NCI-H128 (cell line): ENCODE measurements around the gene FBXO31.

Source experiments
- DNase-seq: peaks from one replicate; lab custom pipeline; 2025; ENCODE audit not compliant: unreplicated experiment; lab: John Stamatoyannopoulos, UW

The FBXO31 gene

DNA sequence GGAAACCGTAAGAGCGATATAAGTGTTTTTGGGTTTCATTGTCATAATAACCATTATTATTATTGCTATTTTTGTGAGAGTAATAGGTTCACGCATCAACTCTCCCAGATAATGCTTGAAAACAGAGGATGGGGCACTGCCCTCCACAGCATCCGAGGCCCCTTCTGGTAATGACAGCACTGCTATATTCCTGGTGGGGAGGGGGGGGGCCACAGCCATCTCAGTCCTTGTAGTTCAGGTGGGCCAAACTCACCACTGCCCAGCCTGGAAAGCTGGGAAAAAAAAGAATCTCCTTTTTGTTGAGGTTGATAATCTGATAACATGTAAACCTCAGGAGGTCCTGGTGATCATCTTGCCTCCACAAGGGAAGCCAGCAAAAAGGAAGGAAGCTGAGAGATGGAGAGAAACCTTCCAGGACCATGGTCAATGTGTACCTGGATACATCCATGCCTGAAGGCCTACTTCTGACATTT is 67.1 kb downstream of the FBXO31 start:
- DNase-seq = no peak

DNA sequence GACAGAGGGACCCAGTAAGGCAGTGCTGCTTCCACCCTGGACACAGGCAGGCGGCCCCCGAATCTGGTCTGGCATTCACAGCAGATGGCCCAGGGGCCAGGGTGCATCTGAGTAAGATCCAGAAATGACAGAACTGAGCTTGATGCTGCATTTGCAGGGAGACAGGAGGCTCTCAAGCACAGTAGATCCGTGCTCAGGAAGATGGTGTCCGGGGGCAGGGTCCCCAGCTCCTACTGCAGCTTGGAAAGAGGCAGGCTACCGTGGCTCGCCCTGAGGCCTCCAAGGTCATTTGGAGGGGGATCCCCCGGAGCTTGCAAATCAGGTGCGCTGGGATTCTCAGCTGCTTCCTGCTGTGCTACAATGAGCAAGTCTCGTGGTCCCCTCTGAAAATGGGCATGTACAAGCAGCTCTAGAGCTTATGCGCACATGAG is 68.6 kb downstream of the FBXO31 start:
- no peak for DNase-seq

- DNase-seq = no peak
Observed at GRCh38 chr16:87312008-87312407, 71.6 kb downstream of the FBXO31 start.

DNA sequence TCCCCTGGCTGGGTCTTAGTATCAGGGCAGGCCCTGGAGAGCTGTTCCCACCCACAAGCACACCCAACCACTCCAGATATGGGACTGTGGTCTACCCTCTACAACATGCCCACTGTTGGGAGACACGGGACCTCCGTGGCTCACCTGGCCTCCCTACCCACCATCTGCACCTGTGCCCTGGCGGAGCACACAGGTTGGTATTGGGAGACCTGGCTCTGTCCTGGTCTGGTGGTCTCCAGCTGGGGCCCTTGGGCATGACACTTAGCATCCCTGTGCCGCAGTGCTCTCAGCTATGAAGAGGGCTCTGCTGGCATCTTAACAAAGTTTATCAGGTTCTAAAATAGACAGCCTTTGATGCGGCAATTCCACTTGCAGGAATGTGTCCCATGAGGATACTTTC is 72.2 kb downstream of the FBXO31 start:
- DNase-seq = no peak

GRCh38 chr16:87310610-87311009 is 73.0 kb downstream of the FBXO31 start:
- no peak for DNase-seq

GRCh38 chr16:87309620-87310525 is 73.7 kb downstream of the FBXO31 start:
- no peak for DNase-seq

DNA sequence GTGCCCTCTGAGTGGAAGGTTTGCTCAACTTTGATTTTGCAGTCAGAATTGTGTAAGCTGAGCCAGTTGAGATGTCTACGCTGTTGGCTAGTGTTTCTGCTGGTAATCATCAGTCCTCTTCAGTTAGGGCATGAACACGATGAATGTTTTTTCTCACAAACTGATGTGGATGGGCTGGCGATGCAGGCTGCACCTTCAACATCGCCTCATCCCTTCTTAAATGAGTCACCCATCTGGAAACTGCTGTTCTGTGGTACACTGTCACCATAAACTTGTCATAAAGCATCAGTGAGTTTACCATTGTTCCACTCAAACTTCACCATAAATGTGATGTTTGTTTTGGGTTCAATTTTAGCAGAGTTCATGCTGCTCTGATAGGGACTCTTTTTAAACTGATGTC is 74.8 kb downstream of the FBXO31 start:
- DNase-seq = no peak

DNA sequence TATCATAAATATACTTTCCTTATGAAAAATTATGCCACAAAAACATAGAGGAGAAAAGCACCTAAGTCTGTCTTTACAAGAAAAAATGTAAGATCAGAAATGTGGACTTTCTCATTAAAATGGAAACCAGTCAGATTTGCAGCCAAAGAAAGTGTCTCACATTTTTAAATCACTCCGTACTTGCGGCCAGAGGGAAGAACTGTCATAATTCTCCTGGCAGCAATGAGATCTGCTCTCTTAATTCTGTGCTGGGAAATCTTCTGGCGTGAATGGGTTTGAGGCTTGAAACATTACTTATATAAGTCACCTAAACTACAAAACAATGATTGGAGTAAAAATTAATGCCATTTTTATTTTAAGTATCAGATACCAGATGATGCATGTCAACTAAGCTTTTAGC is 77.1 kb downstream of the FBXO31 start:
- DNase-seq = no peak

DNA sequence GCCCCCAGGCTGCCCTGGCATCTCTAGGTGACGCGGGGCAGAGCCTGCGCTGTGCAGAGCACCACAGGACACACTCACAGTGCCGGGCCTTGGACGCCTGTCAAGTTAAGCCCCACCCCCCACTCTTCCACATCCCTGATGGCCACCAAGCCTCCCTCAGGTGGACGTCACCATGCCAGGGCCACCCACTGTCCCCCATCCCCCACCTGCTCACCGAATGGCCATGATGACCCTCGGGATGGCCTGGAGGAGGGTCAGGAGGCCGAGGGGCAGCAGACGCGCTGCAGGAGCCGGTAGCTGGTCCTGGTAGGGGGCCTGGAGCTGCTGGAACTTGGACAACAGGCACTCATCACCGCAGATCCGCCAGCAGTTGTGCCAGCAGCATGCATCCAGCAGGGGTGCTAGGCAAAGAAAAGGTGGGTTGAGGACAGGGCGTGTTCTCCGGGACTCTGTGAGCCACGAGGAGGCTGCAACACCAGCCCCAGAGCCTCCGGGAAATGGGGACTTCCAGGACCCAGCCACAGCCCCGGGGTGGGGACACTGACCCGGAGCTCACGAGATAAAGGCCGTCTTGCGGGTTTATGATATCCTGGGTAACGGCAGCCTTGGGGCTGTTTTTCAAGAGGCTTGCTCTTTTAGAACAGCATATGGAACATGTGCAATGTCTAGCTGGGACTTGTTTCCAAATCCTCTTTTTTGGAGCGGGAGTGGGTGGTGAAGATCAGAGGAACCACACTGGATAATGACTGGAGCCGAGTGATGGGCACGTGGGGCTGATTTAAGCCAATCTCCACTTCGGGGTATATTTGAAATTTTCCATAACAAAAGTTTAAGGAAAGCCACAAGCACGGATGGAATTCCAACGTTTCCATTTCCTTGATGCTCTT is 77.8 kb downstream of the FBXO31 start:
- no peak for DNase-seq

GRCh38 chr16:87304951-87305350 is 78.6 kb downstream of the FBXO31 start:
- DNase-seq = no peak

- DNase-seq = no peak
Observed at GRCh38 chr16:87303962-87304521, 79.5 kb downstream of the FBXO31 start.

GRCh38 chr16:87303431-87303930 is 80.1 kb downstream of the FBXO31 start:
- no peak for DNase-seq

DNA sequence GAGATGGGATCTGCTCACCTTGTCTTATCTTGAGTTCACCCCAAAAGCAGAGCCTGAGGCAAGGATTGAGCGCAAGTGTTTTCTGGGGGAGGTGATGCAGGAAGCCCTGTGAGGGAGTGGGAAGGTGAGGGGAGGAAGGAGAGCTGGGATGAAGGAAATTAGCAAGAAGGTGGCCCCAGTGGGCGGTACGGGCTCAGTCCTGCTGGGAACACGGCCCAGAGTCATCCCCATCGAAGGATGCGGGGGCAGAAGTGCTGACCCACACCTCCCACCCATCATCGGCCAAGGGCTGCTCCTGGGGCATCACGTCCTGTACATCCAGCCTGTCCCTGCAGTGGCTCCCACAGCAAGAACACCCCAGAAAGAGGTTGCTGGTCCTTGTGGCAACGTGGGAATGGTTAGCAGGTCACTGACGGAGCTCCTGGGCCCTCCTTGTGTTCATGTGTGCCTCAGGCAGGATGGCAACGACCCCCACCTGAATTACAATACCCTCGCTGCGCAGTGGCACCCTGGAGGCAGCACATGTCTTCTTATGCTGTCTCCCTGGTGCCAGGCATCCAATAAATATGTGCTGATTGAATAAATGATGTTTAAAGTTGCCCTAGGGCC is 84.6 kb downstream of the FBXO31 start:
- no peak for DNase-seq

DNA sequence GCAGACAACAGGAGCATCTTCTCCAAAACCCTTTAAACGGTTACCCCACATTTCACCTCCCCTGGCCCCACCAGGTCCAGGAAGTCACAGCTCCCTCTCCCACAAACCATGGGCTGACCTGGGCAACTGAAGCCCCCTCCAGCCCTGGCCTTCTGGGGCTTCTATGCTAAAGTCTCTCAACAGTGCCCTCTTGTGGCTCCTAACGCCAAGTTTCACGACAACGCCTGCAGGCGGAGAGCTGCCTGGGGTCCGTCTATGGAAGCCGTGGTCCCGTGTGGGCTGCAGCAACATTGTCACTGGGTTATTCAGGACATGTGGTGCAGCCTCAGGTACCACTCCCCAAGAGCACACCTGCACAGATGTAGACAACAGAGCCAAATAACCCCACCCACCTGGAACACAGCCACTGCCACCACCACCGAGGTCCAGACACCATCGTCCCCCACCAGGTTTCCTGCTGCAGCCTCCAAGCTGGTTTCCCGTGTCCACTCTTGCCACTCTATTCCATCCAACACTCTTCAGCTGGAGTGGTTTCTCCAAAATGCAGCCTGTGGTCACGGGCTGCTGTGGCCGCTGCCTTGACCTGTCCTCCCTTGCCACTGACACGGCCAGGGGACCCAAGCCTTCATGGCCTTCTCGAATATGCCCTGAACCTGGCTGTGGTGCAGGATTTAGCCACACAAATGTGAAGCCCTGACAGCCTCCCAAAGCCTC is 85.5 kb downstream of the FBXO31 start:
- DNase-seq = no peak

DNA sequence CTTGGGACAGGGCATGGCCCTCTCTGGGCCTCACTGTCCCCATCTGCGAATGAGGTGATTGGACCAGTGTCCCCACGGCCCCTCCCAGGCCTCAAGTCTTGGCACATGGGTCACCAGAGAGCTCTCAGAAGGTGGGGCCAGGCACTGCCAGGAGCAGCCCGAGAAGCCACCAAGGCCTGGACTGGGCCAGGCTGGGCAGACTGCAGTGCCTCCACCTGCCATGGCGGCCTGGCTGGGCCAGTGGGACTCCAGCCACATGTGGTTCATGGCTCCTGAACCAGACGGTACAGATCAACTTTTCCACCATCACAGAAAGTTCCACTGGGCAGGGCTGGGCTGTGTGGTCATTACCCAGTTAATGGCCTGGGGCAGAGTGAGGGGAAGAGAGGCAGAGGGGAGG is 86.2 kb downstream of the FBXO31 start:
- no peak for DNase-seq

- DNase-seq = no peak
Observed at GRCh38 chr16:87295661-87296531, 87.7 kb downstream of the FBXO31 start.

DNA sequence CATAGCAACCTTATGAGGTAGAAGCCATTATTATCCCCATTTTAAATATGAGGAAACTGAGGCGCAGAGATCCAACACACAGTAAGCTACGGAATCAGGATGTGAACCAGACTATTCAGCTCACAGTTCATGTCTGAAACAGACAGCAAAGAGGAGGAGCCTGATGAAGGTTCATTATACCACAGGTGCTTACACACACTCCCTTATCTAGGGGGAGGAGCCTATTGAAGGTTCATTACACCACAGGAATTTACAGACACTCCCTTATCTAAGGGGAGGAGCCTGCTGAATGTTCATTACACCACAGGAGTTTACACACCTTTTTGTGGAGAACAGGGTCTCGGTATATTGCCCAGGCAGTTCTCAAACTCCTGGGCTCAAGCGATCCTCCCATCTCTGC is 88.3 kb downstream of the FBXO31 start:
- no peak for DNase-seq

DNA sequence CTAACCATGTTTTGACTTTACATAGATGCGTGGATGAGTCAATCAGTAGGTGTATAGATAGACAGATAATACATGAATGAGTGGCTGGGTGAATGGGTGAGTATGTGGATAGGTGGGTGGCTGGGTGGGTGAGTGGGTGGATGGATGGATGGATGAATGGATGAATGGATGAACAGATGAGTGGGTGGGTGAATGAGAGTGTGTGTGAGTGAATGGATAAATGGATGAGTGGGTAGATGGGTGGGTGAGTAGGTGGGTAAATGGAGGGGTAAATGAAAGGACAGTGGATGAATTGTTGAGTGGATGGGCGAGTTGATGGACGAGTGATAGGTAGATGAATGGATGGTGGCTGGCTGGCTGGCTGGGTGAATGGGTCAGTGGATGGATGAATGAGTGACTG is 89.6 kb downstream of the FBXO31 start:
- DNase-seq = no peak

GRCh38 chr16:87291944-87292343 is 91.6 kb downstream of the FBXO31 start:
- DNase-seq = no peak
